GM18508 (cell line): ENCODE measurements around the gene CLDN3.
"Not testable (repeated sequence)": the region's sequence is repeated elsewhere in the genome, so short reads cannot be mapped to it uniquely, and the experiment has no call there.

Source experiments
- ATAC-seq: cut with Tn5 transposase; IDR thresholded peaks from one replicate; pipeline ENCODE4 v1.9.1; 2021; ENCODE audit warnings: moderate number of reproducible peaks; ENCODE audit not compliant: insufficient read depth, unreplicated experiment

Gene CLDN3

DNA sequence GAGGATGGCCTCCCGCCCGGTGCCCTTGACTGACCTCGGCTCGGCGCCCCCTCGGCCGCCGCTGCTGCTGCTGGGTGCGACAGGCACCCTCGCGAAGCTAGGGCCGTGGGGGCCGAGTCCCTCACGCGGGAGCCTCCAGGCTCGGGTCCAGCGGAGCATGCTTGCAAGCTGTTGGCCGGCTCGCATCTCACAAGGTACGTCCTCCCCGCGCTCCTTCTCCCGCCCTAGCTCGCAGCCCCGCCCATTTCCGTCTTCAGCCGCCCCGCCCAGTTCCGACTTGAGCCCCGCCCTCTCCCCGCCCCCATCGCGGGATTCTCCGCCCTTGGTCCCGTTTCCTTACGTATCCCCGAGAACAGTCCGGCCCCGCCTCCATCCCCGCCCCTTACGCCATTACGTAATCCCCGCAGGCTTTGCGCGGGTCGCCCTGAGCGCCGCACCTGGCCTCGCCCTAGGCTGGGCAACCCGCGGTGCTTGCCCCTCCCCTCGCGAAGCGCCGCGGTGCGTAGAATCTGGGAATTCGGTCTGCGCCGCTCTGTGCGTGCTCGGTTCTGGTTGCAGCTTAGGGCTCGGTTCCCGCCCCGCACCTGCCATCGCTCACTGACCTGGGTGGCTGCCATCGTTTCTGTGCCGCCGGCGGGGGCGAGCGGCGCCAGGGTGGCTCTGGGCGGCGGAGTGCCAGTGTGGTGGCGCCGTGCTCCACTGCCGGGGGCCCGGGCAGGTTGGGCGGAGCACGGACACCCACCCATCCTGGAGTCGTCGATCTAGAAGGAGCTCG lies 31.3 kb downstream of the CLDN3 start, which contains the start of gene ABHD11:
Gene ABHD11, minus strand, starts transcription at position 191 of the 775 bp plus-strand sequence. Its CDS starts 32 bp downstream, at position 159.
- ATAC-seq = peak; percentile 61

GRCh38 chr7:73738220-73738611 lies 31.9 kb downstream of the CLDN3 start:
- ATAC-seq = no peak

GRCh38 chr7:73737491-73738219 lies 32.4 kb downstream of the CLDN3 start:
- no peak for ATAC-seq

DNA sequence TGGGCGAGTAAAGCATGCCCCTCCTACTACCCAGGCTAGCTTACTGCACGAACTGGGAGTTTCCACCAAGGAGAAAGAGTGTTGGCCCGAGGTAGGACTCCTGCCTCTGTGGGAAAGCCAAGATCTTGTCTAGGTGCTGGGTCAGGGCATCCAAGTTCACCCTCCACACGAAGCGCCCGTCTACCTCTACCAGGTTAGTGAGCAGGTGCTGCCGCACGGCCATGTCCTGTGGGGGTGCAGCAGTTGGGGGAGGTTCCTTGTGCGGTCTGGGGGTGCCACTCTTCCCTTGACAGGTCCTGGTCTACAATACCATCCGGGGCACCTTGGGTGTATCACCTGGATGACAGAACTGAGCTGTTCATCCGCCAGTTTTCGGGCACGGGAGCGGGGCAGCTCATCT lies 33.2 kb downstream of the CLDN3 start:
- ATAC-seq = no peak

- no peak for ATAC-seq
Observed at GRCh38 chr7:73735528-73735905, 34.6 kb downstream of the CLDN3 start.

- no peak for ATAC-seq
Observed at GRCh38 chr7:73734619-73735527, 35.2 kb downstream of the CLDN3 start.

- no peak for ATAC-seq
Observed at GRCh38 chr7:73732397-73732796, 37.7 kb downstream of the CLDN3 start.

DNA sequence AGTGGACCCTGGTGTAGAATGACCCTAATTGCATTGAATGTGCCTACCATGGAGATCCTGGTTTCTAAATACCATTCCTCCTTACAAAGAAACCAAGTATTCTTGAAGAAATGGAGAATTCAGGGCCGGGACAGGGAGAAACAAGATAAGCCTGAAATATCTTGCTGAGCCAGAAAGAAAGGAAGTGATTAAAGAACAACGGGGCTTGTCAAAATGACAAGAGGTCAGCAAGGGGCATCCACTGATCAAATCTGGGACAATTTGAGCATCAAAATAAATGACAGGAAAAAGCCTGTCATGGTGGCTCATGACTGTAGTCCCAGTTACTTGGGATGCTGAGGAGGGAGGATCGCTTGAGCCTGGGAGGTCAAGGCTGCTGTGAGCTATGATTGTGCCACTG lies 39.6 kb downstream of the CLDN3 start:
- ATAC-seq = no peak

- no peak for ATAC-seq
Observed at GRCh38 chr7:73728551-73728950, 41.5 kb downstream of the CLDN3 start.

- no peak for ATAC-seq
Observed at GRCh38 chr7:73727952-73728351, 42.1 kb downstream of the CLDN3 start.

GRCh38 chr7:73726083-73726466 lies 44.0 kb downstream of the CLDN3 start:
- no peak for ATAC-seq

- no peak for ATAC-seq
Observed at GRCh38 chr7:73723813-73724212, 46.3 kb downstream of the CLDN3 start.

GRCh38 chr7:73722785-73723184 lies 47.3 kb downstream of the CLDN3 start:
- ATAC-seq = no peak

DNA sequence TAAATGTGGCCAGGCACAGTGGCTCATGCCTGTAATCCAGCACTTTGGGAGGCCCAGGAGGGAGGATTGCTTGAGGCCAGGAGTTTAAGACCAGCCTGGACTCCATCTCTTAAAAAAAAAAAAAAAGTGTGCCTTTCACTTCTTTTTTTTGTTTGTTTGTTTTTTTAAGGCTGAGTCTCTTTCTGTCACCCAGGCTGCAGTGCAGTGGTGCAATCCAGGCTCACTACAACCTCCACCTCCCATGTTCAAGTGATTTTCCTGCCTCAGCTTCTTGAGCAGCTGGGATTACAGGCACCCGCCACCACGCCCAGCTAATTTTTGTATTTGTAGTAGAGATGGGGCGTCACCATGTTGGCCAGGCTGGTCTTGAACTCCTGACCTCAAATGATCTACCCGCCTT lies 47.9 kb downstream of the CLDN3 start:
- not testable (repeated sequence) for ATAC-seq

DNA sequence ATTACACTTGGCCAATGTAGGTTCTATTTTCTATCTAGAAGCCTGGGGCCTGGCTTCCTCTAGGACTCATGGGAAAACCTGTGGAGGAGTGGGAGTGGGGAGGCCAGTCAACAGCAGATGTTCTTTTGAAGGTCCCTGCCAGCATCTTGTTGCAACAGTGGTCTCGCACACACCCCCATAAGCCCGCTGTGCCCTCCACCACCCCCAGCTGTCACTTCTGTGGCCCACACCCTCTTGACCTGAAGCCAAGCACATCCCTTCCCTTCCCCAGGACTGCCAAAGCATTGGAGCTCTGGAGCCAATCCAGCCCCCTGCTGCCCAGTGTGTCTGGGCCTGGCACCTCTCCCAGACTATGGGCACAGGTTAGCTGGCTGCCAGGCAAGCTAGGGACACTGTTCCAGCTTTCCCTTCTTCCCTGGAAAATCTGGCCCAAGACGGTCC lies 48.7 kb downstream of the CLDN3 start:
- ATAC-seq = no peak

GRCh38 chr7:73720443-73720842 lies 49.6 kb downstream of the CLDN3 start:
- ATAC-seq = not testable (repeated sequence)

GRCh38 chr7:73719806-73720169 lies 50.3 kb downstream of the CLDN3 start:
- ATAC-seq = no peak
